Mammary epithelial cell (primary cell): ENCODE measurements around the gene TMEM132D.

ENCODE experiments used
- EZH2 ChIP-seq: IDR thresholded peaks from 2 replicates; pipeline ENCODE4 v1.6.1; 2012; ENCODE audit warnings: low read length, inconsistent platforms, borderline replicate concordance
- TF ChIP-seq, protein P1 (sequence below), 2 donors: IDR thresholded peaks in 1 of 2; conservative IDR thresholded peaks in 1 of 2; 2 replicates each; pipeline ENCODE4 v1.5.1; 2011 to 2012; ENCODE audit warnings: inconsistent platforms in 2 of 2, low read length in 2 of 2, mild to moderate bottlenecking in 2 of 2, control low read depth in 1 of 2, low read depth in 1 of 2; ENCODE audit not compliant: insufficient read depth in 1 of 2; ENCODE audit errors: extremely low read depth in 1 of 2

- TF ChIP-seq, protein P1, sequence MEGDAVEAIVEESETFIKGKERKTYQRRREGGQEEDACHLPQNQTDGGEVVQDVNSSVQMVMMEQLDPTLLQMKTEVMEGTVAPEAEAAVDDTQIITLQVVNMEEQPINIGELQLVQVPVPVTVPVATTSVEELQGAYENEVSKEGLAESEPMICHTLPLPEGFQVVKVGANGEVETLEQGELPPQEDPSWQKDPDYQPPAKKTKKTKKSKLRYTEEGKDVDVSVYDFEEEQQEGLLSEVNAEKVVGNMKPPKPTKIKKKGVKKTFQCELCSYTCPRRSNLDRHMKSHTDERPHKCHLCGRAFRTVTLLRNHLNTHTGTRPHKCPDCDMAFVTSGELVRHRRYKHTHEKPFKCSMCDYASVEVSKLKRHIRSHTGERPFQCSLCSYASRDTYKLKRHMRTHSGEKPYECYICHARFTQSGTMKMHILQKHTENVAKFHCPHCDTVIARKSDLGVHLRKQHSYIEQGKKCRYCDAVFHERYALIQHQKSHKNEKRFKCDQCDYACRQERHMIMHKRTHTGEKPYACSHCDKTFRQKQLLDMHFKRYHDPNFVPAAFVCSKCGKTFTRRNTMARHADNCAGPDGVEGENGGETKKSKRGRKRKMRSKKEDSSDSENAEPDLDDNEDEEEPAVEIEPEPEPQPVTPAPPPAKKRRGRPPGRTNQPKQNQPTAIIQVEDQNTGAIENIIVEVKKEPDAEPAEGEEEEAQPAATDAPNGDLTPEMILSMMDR (conservative IDR thresholded peaks at IDR 0.05 in 1 of 2, IDR thresholded peaks at IDR 0.05 in 1 of 2; ENCODE audit: extremely low read depth in 1 of 2, insufficient read depth in 1 of 2, low read depth in 1 of 2, low read length in 2 of 2) = no peak
- no peak for TF ChIP-seq EZH2
These were observed 35.2 kb downstream of the TMEM132D start for GRCh38 chr12:129868575-129868974.
